T-helper 1 cell treated with Interleukin-12 subunit alpha and Interleukin-12 subunit beta and Interleukin-4 antibody, amounts not matched to agents 30 ng/mL and 1 ng/mL, for 36 hours (primary cell): ENCODE measurements around the gene UTP15. TPM values are rescaled to one million over a fixed set of nuclear protein-coding genes. Genes with fewer than 3 reads are reported as not detected.

ENCODE experiments used
- intact Hi-C: fragments of 100-400 bp; cut with micrococcal nuclease; formaldehyde crosslinking; loops from one replicate; pipeline ENCODE4 v1.15.1; 2024
- total RNA-seq: library from RNA; stranded (reverse); gene quantifications from 2 replicates; pipeline ENCODE4 v1.2.3, GENCODE V29; 2022

UTP15 gene
- total RNA-seq, 1 donor from 2014 or later = 32.1 TPM

DNA sequence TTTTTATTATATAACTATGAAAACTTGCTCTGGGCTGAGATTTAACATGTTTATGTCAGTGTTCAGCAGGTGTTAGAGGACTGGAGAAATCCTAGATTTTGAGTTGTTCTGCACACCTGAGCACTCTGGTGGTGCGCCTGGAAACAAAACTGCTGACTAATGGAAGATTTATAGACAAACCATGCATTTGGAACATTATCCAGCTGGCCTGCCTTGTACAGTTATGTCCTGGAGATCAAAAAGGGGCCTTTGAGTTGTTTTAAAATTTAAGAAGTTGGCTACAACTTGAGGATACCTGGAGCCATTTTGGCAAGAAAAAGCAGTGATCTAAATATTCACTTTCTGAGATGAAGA, 54.8 kb downstream of the UTP15 start:
- intact Hi-C loops = no loop called here

- intact Hi-C loops = no loop called here
Measured at GRCh38 chr5:73623060-73623459, 57.5 kb downstream of the UTP15 start.

GRCh38 chr5:73623901-73624404, 58.4 kb downstream of the UTP15 start:
- intact Hi-C loops = no loop called here

DNA sequence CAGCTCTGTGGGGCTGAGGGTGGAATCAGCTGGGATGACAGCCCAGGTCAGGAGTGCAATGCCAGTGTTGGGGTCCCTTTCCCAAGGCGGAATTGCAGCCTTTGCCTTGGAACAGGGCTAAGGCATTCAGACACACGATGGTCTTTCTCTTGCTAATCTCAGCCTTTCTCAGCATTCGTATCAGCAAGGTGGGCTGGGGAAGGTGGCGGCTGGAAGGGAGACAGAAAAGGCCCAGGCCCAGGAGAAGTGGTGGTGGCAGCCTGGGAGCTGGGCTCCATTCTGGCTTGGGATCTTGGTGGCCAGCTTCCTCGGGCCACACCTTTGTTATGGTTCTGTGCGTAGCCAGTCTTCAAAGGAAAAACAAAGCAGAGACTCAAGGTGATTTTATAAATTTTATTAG, 59.3 kb downstream of the UTP15 start:
- intact Hi-C loops = no loop called here

DNA sequence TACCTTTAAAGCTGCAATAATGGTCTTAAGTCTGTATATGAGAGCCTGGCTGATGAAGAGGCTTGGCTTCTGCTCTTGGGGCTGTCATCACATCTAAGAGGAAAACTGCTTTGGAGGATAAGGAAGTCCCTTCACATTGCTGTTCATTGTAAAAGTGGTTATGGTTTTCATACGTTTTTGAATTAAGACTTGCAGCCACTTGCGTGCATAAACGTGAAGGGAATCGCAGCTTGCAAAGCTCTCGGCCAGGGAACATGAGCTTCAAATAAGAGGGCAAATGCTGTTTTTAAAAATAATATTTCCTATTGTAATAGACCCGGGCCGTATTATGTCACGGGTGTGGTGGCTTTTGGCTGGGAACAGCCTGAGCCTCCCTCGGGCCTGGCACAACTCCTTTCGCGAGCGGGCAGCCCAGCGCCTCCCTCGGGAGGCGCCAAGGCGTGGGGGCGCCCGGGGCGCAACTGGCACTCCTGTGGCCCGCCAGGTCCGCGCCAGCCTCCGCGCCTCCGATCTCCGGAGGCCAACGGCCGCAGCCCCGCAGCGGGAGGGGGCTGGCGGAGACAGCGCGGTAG, 59.9 kb downstream of the UTP15 start:
- intact Hi-C loops = no loop called here

GRCh38 chr5:73625944-73626811, 60.6 kb downstream of the UTP15 start, which contains the start of gene ARHGEF28:
Gene ARHGEF28, plus strand, starts transcription at chr5:73626196. Its CDS starts 58,656 bp downstream, at chr5:73684852.
- intact Hi-C loops = no loop called here

DNA sequence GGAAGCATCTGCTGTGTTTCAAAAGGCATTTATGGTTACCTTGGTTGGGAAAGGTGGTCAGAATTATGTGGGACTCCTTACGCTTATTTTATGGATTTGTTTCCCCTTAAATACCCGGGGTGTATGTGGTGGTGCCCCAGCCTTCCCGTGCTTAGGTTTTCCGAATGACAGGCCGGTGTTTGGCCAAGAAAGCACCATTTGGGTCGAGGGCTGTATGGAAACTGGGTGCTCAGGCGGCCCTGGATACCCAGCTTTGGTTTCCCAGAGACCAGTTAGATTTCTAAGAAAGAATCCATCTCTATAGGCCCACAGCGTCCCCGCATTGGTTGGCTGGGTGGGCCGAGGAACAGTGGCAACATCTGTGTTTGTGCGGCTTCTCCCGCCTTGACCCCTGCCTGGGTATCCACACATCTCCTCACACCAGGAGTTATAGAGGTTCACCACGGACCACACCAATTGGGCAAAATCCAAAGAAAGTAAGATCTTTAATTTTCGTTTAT, 61.3 kb downstream of the UTP15 start:
- intact Hi-C loops = no loop called here

- intact Hi-C loops = no loop called here
Measured at GRCh38 chr5:73629456-73629855, 63.9 kb downstream of the UTP15 start.

GRCh38 chr5:73630765-73631164, 65.2 kb downstream of the UTP15 start:
- intact Hi-C loops = no loop called here

- intact Hi-C loops = no loop called here
Measured at GRCh38 chr5:73631500-73631899, 66.0 kb downstream of the UTP15 start.

Other genes with a start within 250 kb of the UTP15 start
- gene FOXD1, start 117.0 kb upstream of the UTP15 start, total RNA-seq = 0.20 and 0.29 TPM in 2 replicates
- gene BTF3, start 67.3 kb upstream of the UTP15 start, total RNA-seq = 673 and 708 TPM in 2 replicates
- gene ANKRA2, start 104 bp upstream of the UTP15 start, total RNA-seq = 22.2 and 23.9 TPM in 2 replicates
- gene ARHGEF28, start 60.5 kb downstream of the UTP15 start, total RNA-seq = not detected in 2 replicates